HG03565 (cell line): ENCODE data around the gene HAUS7.
"Not testable (repeated sequence)": the region's sequence is repeated elsewhere in the genome, so short reads cannot be mapped to it uniquely, and the experiment has no call there.

Experiments
- ATAC-seq: cut with Tn5 transposase; IDR thresholded peaks from one replicate; pipeline ENCODE4 v1.9.1; 2021; ENCODE audit warnings: mild to moderate bottlenecking, moderate library complexity; ENCODE audit not compliant: unreplicated experiment

Gene HAUS7

GRCh38 chrX:153411255-153411987, 59.0 kb downstream of the HAUS7 start, which contains the start of gene ZFP92:
ZFP92 (plus strand) TSS chrX:153411472; CDS start chrX:153418323, 6,851 bp downstream.
- no peak for ATAC-seq

- ATAC-seq: no peak
Observed at GRCh38 chrX:153410888-153411254, 59.5 kb downstream of the HAUS7 start.

- no peak for ATAC-seq
Observed at GRCh38 chrX:153410373-153410772, 60.0 kb downstream of the HAUS7 start.

- ATAC-seq: no peak
Observed at GRCh38 chrX:153409414-153410101, 60.8 kb downstream of the HAUS7 start.

GRCh38 chrX:153408871-153409351, 61.5 kb downstream of the HAUS7 start:
- ATAC-seq: no peak

- no peak for ATAC-seq
Observed at GRCh38 chrX:153408221-153408721, 62.1 kb downstream of the HAUS7 start.

GRCh38 chrX:153407736-153408135, 62.6 kb downstream of the HAUS7 start:
- ATAC-seq: no peak

GRCh38 chrX:153406903-153407302, 63.5 kb downstream of the HAUS7 start:
- ATAC-seq: no peak

- no peak for ATAC-seq
Observed at GRCh38 chrX:153406011-153406410, 64.4 kb downstream of the HAUS7 start.

GRCh38 chrX:153405426-153405825, 65.0 kb downstream of the HAUS7 start:
- ATAC-seq: no peak

GRCh38 chrX:153404333-153404732, 66.0 kb downstream of the HAUS7 start:
- not testable (repeated sequence) for ATAC-seq

- ATAC-seq: no peak
Observed at GRCh38 chrX:153401133-153401764, 69.1 kb downstream of the HAUS7 start, which contains the start of gene PNMA6E. PNMA6E (minus strand) TSS chrX:153401350; CDS start chrX:153398849, 2,501 bp downstream.

- ATAC-seq: no peak
Observed at GRCh38 chrX:153400146-153401132, 69.9 kb downstream of the HAUS7 start.

GRCh38 chrX:153398275-153398960, 72.0 kb downstream of the HAUS7 start:
- ATAC-seq: no peak
